Heart left ventricle (tissue), 13 donors: ENCODE results near the gene CACNB2.

Source experiments
- POLR2A ChIP-seq, 2 donors: fragments of 450-650 bp; IDR thresholded peaks; one replicate each; pipeline ENCODE4 v1.6.1; 2017; ENCODE audit warnings: antibody characterized with exemption in 2 of 2, mild to moderate bottlenecking in 2 of 2, moderate library complexity in 2 of 2
- TF ChIP-seq, protein P1 (sequence below), 12 donors: fragments of 200-600 bp; sonication (generic) in 4 of 12; IDR thresholded peaks; one replicate each; pipeline versions ENCODE4 v1.5.0 to v1.8.0; 2018 to 2022; ENCODE audit warnings: antibody characterized with exemption in 12 of 12, mild to moderate bottlenecking in 5 of 12
- donor health status: ischemic (EF 13 %, LVEDD 7.1; RV severe dilation, severe dysfunction).
- donor health status: DM: no; HTN: yes; CAD: no.
- donor health status: DM: no; HTN: no; CAD: no.
- donor health status: ischemic (EF 25% LVEDD 6.9; RV normal size, moderate dysfunction).
- donor health status: ischemic (EF 25% LVEDD 5.7; RV mildly dilated, moderate dysfunction).
- donor health status: ischemic (EF 35%, LVEDD 5.7; RV mildly dilated, moderate dysfunction).
- donor health status: nonischemic (EF 11% LVEDD 7.7; RV severe dilation, severe dysfunction).
- donor health status: DM: yes; HTN: yes; CAD: no.
- donor health status: PGD.
- donor health status: ischemic (EF 29% LVEDD 5.4; RV normal size, mild dysfunction).
- donor health status: nonischemic (EF 23%, LVEDD 6.1; RV moderate dilation, normal function).

DNA sequence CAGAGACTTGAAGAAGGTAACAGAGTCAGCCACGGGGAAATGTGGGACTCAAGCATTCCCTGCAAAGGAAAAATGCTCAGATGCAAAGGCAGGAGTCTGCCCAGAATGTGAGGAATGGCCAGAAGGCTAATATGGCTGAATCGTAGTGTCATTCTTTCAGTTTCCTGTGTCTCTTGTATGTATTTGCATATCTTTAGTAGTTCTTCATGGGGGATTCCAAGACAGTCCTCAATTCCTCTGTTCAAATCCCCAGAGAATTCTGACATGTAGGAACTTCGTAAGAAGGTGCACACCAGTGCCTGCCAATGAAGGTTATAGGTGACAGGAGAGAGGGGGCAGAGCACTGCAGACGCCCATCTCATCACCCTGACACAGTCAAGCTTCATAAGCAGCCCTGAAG is 154.4 kb downstream of the CACNB2 start:
- TF ChIP-seq POLR2A (IDR thresholded peaks at IDR 0.05) = no peak
- TF ChIP-seq, protein P1, sequence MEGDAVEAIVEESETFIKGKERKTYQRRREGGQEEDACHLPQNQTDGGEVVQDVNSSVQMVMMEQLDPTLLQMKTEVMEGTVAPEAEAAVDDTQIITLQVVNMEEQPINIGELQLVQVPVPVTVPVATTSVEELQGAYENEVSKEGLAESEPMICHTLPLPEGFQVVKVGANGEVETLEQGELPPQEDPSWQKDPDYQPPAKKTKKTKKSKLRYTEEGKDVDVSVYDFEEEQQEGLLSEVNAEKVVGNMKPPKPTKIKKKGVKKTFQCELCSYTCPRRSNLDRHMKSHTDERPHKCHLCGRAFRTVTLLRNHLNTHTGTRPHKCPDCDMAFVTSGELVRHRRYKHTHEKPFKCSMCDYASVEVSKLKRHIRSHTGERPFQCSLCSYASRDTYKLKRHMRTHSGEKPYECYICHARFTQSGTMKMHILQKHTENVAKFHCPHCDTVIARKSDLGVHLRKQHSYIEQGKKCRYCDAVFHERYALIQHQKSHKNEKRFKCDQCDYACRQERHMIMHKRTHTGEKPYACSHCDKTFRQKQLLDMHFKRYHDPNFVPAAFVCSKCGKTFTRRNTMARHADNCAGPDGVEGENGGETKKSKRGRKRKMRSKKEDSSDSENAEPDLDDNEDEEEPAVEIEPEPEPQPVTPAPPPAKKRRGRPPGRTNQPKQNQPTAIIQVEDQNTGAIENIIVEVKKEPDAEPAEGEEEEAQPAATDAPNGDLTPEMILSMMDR (IDR thresholded peaks at IDR 0.05) = no peak
